AG04450 (cell line): Measurements from ENCODE around the gene FFAR3. TPM values are rescaled to one million over a fixed set of nuclear protein-coding genes. Genes with fewer than 3 reads are reported as not detected.
A peak's percentile ranks its signal among the peaks of the same experiment; 100 is the strongest.

Experiments used
- CTCF ChIA-PET: fragments of 300-600, 350-600 bp; formaldehyde crosslinking; extraction: SDS; loops from one replicate; lab custom pipeline; 2022; ENCODE audit warnings: antibody characterized with exemption, inconsistent platforms; lab: Charles Lee
- POLR2A ChIA-PET: fragments of 350-600 bp; formaldehyde crosslinking; extraction: SDS; loops from one replicate; lab custom pipeline; 2021; ENCODE audit warnings: antibody characterized with exemption, inconsistent platforms; lab: Yijun Ruan, JAX
- DNase-seq: peaks from one replicate; pipeline ENCODE4 v3.0.0-alpha.2; 2011; ENCODE audit warnings: low read depth, low spot score
- H3K27ac ChIP-seq: one replicate; pipeline ENCODE4 v1.5.1; 2012; ENCODE audit warnings: low read depth, low read length, control low read depth
- H3K27me3 ChIP-seq: one replicate; pipeline ENCODE4 v1.6.0; 2012; ENCODE audit warnings: low read length; ENCODE audit not compliant: control insufficient read depth, insufficient read depth
- H3K4me3 ChIP-seq: 2 replicates; pipeline ENCODE4 v1.5.1; 2011; ENCODE audit warnings: mild to moderate bottlenecking, low read depth, low read length, control low read depth
- H3K9me3 ChIP-seq: 2 replicates; pipeline ENCODE4 v1.5.1; 2012; ENCODE audit warnings: low read length; ENCODE audit not compliant: control insufficient read depth, insufficient read depth
- polyA plus RNA-seq: library from polyadenylated mRNA; depleted of rRNA; stranded (reverse); fragments of >200 nt; gene quantifications from 2 replicates; pipeline ENCODE4 v1.2.3, GENCODE V29; 2011
- TF ChIP-seq, protein P1 (sequence below): IDR thresholded peaks from 2 replicates; pipeline ENCODE4 v1.5.1; 2011; ENCODE audit warnings: low read depth, low read length, control low read depth, inconsistent platforms

FFAR3 gene
- polyA plus RNA-seq, 1 experiment, result not detected

- no peak overlapping the region for H3K27ac ChIP-seq
- H3K27me3 ChIP-seq, result peaks cover 4% of the 10 kb centered on the region
- no peak overlapping the region for H3K4me3 ChIP-seq
- ChIA-PET POLR2A (no interaction called here), CTCF (no interaction called here)
- TF ChIP-seq, protein P1, sequence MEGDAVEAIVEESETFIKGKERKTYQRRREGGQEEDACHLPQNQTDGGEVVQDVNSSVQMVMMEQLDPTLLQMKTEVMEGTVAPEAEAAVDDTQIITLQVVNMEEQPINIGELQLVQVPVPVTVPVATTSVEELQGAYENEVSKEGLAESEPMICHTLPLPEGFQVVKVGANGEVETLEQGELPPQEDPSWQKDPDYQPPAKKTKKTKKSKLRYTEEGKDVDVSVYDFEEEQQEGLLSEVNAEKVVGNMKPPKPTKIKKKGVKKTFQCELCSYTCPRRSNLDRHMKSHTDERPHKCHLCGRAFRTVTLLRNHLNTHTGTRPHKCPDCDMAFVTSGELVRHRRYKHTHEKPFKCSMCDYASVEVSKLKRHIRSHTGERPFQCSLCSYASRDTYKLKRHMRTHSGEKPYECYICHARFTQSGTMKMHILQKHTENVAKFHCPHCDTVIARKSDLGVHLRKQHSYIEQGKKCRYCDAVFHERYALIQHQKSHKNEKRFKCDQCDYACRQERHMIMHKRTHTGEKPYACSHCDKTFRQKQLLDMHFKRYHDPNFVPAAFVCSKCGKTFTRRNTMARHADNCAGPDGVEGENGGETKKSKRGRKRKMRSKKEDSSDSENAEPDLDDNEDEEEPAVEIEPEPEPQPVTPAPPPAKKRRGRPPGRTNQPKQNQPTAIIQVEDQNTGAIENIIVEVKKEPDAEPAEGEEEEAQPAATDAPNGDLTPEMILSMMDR, result no peak
- DNase-seq, result no peak
- H3K9me3 ChIP-seq, result no peaks in the 10 kb centered on the region
Observed at GRCh38 chr19:35403116-35403760, 45.0 kb downstream of the FFAR3 start.

DNA sequence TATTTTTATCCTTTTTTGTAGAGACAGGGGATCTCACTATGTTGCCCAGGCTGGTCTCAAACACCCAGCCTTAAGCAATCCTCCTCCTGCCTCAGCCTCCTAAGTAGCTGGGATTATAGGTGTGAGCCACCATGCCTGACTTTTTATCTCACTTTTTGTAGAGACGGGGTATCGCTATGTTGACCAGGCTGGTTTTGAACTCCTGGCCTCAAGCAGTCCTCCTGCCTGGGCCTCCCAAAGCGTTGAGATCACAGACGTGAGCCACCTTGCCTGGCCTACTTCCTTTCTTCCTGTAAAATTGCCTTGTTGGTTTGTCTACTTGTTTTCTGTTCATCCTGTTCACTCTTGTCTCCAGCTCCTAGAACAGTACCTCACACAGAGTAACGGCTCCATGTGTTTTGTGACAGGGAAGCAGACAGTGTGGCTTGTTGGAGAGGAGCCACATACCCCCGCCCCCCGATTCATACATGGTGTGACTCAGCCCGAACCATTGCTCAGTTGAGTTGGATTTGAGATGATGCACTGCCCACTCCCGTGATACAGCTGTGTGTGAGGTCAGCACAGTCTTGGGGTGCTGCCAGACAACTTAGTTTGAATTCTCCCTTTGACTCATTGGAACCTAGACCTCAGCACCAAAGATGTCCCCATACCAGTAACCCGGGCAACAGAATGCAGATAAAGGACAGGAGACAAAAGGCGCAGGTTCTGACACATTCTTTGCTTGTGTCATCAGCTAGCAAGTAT is 46.8 kb downstream of the FFAR3 start:
- TF ChIP-seq, protein P1, result no peak
- peak; percentile 16 for DNase-seq
- ChIA-PET CTCF (no interaction called here), POLR2A (no interaction called here)
- Histone ChIP-seq H3K27ac (no peak overlapping the region), H3K4me3 (no peak overlapping the region), H3K9me3 (no peaks in the 10 kb centered on the region), H3K27me3 (peaks cover 4% of the 10 kb centered on the region)

GRCh38 chr19:35407619-35408018 is 49.4 kb downstream of the FFAR3 start:
- CTCF ChIA-PET, result no interaction called here
- POLR2A ChIA-PET, result no interaction called here

GRCh38 chr19:35408284-35409171 is 50.3 kb downstream of the FFAR3 start:
- CTCF ChIA-PET, result no interaction called here
- Histone ChIP-seq H3K27ac (no peak overlapping the region), H3K27me3 (no peaks in the 10 kb centered on the region), H3K9me3 (no peaks in the 10 kb centered on the region), H3K4me3 (no peak overlapping the region)
- no peak for DNase-seq
- POLR2A ChIA-PET, result no interaction called here
- TF ChIP-seq, protein P1, result no peak

More at GRCh38 chr19:35407619-35408018, 49.4 kb downstream of the FFAR3 start:
- Histone ChIP-seq H3K27ac (no peak overlapping the region), H3K4me3 (no peak overlapping the region), H3K27me3 (no peaks in the 10 kb centered on the region), H3K9me3 (no peaks in the 10 kb centered on the region)
- no peak for DNase-seq
- TF ChIP-seq, protein P1, result no peak
